GM23338 (cell line): ENCODE data around the gene LRRC39. TPM values are rescaled to one million over a fixed set of nuclear protein-coding genes. Genes with fewer than 3 reads are reported as not detected.

Source experiments
- ATAC-seq: fragments of 200-7000 bp; cut with Tn5 transposase; 3 replicates; pipeline ENCODE4 v1.9.1; 2020
- DNase-seq: peaks from one replicate; pipeline ENCODE4 v3.0.0-alpha.2; 2015; ENCODE audit warnings: low spot score
- H2AFZ ChIP-seq: fragments of 200-600 bp; sonication (generic); 2 replicates; pipeline ENCODE4 v1.8.0; 2016; ENCODE audit warnings: antibody characterized with exemption, mild to moderate bottlenecking, moderate library complexity
- H3F3A ChIP-seq: fragments of 200-600 bp; sonication (generic); replicated peaks from 2 replicates; pipeline ENCODE4 v1.8.0; 2017; ENCODE audit warnings: antibody characterized with exemption, mixed run types, low read depth
- H3K27ac ChIP-seq: fragments of 200-600 bp; sonication (generic); 2 replicates; pipeline ENCODE4 v1.6.1; 2016; ENCODE audit warnings: low read depth
- H3K27me3 ChIP-seq: fragments of 200-600 bp; sonication (generic); 2 replicates; pipeline ENCODE4 v1.8.0; 2016; ENCODE audit warnings: mild to moderate bottlenecking, mixed run types, moderate library complexity; ENCODE audit not compliant: insufficient read depth
- H3K36me3 ChIP-seq: fragments of 200-600 bp; sonication (generic); 2 replicates; pipeline ENCODE4 v1.8.0; 2016; ENCODE audit warnings: mild to moderate bottlenecking; ENCODE audit not compliant: insufficient read depth
- H3K4me1 ChIP-seq: fragments of 200-600 bp; sonication (generic); 2 replicates; pipeline ENCODE4 v1.8.0; 2016; ENCODE audit warnings: mild to moderate bottlenecking, moderate library complexity; ENCODE audit not compliant: insufficient read depth
- H3K4me2 ChIP-seq: fragments of 200-600 bp; sonication (generic); 2 replicates; pipeline ENCODE4 v1.7.1; 2017; ENCODE audit warnings: mixed run types
- H3K4me3 ChIP-seq: fragments of 200-600 bp; sonication (generic); 2 replicates; pipeline ENCODE4 v1.6.1; 2016; ENCODE audit warnings: mixed run types
- H3K79me2 ChIP-seq: fragments of 200-600 bp; sonication (generic); replicated peaks from 2 replicates; pipeline ENCODE4 v1.8.0; 2017; ENCODE audit warnings: mild to moderate bottlenecking; ENCODE audit not compliant: insufficient read depth
- H3K9me2 ChIP-seq: fragments of 200-600 bp; sonication (generic); 2 replicates; pipeline ENCODE4 v1.8.0; 2017; ENCODE audit not compliant: insufficient read depth
- H4K20me1 ChIP-seq: fragments of 200-600 bp; sonication (generic); replicated peaks from 2 replicates; pipeline ENCODE4 v1.8.0; 2017; ENCODE audit warnings: mild to moderate bottlenecking; ENCODE audit not compliant: insufficient read depth
- H3K27ac Mint-ChIP-seq: 2 replicates; pipeline ENCODE4 v1.8.0; 2020; ENCODE audit warnings: inconsistent platforms, mild to moderate bottlenecking, moderate library complexity, mixed read lengths
- H3K27me3 Mint-ChIP-seq: 3 replicates; pipeline ENCODE4 v1.8.0; 2022; ENCODE audit warnings: low read depth, mild to moderate bottlenecking, moderate library complexity, mixed read lengths, inconsistent platforms; ENCODE audit not compliant: insufficient read depth, poor library complexity
- H3K36me3 Mint-ChIP-seq: 3 replicates; pipeline ENCODE4 v1.8.0; 2021; ENCODE audit warnings: low read depth, mild to moderate bottlenecking, inconsistent platforms, moderate library complexity, mixed read lengths
- H3K4me1 Mint-ChIP-seq: 3 replicates; pipeline ENCODE4 v1.8.0; 2020; ENCODE audit warnings: mild to moderate bottlenecking, inconsistent platforms, mixed read lengths
- H3K4me3 Mint-ChIP-seq: 3 replicates; pipeline ENCODE4 v1.8.0; 2021; ENCODE audit warnings: moderate library complexity, mild to moderate bottlenecking, inconsistent platforms, mixed read lengths
- H3K9me3 Mint-ChIP-seq: 3 replicates; pipeline ENCODE4 v1.8.0; 2020; ENCODE audit warnings: moderate library complexity, mild to moderate bottlenecking, inconsistent platforms, mixed read lengths
- CREB1 ChIP-seq: fragments of 250-450 bp; sonication (Bioruptor Pico); IDR thresholded peaks from 2 replicates; pipeline ENCODE4 v1.5.0; 2020; ENCODE audit warnings: low read depth, mild to moderate bottlenecking, moderate library complexity
- ETS1 ChIP-seq: IDR thresholded peaks from 2 replicates; pipeline ENCODE4 v1.6.1; 2016; ENCODE audit warnings: antibody characterized with exemption
- EZH2 ChIP-seq: fragments of 200-600 bp; sonication (generic); IDR thresholded peaks from one replicate; pipeline ENCODE4 v1.8.0; 2017; ENCODE audit warnings: antibody characterized with exemption, mild to moderate bottlenecking, low read depth; ENCODE audit not compliant: unreplicated experiment
- EZH2phosphoT487 ChIP-seq: fragments of 200-600 bp; sonication (generic); IDR thresholded peaks from one replicate; pipeline ENCODE4 v1.8.1; 2018; ENCODE audit warnings: antibody characterized with exemption; ENCODE audit not compliant: unreplicated experiment
- JUNB ChIP-seq: IDR thresholded peaks from one replicate; pipeline ENCODE4 v1.6.1; 2016; ENCODE audit warnings: antibody characterized with exemption; ENCODE audit not compliant: unreplicated experiment
- NANOG ChIP-seq: IDR thresholded peaks from 2 replicates; pipeline ENCODE4 v1.6.1; 2016; ENCODE audit warnings: antibody characterized with exemption, borderline replicate concordance
- POLR2AphosphoS5 ChIP-seq: IDR thresholded peaks from 2 replicates; pipeline ENCODE4 v1.6.1; 2016; ENCODE audit warnings: antibody characterized with exemption, low read depth
- STAT1 ChIP-seq: IDR thresholded peaks from one replicate; pipeline ENCODE4 v1.6.1; 2016; ENCODE audit warnings: antibody characterized with exemption; ENCODE audit not compliant: unreplicated experiment
- ZNF114 ChIP-seq: fragments of 250-450 bp; sonication (Bioruptor Pico); IDR thresholded peaks from 2 replicates; pipeline ENCODE4 v1.5.0; 2020; ENCODE audit warnings: mild to moderate bottlenecking, moderate library complexity
- ZNF331 ChIP-seq: fragments of 250-450 bp; sonication (Bioruptor Pico); IDR thresholded peaks from 2 replicates; pipeline ENCODE4 v1.5.0; 2020; ENCODE audit warnings: low read depth, mild to moderate bottlenecking, moderate library complexity
- ZNF462 ChIP-seq: fragments of 250-450 bp; sonication (Bioruptor Pico); IDR thresholded peaks from 2 replicates; pipeline ENCODE4 v1.5.0; 2020; ENCODE audit warnings: mild to moderate bottlenecking, moderate library complexity
- polyA plus RNA-seq: library from polyadenylated mRNA; unstranded; fragments of >200 nt; fragmentation: Nextera tagmentation; extraction: Ambion mirVana; gene quantifications from 2 replicates; pipeline ENCODE4 v1.2.1, GENCODE V29; 2016
- total RNA-seq: library from RNA; depleted of rRNA; stranded (reverse); fragments of >200 nt; shearing (Covaris generic); gene quantifications from 2 replicates; pipeline ENCODE4 v1.2.3, GENCODE V29; 2014
- TF ChIP-seq, protein P1 (sequence below): IDR thresholded peaks from one replicate; pipeline ENCODE4 v1.6.1; 2018; ENCODE audit warnings: antibody characterized with exemption; ENCODE audit not compliant: unreplicated experiment
- TF ChIP-seq, protein P2 (sequence below), 2 experiments: fragments of 200-600 bp in 1 of 2; sonication (generic) in 1 of 2; conservative IDR thresholded peaks; 2 replicates each; pipeline versions ENCODE4 v1.5.1 to v1.6.1; 2016 to 2017; ENCODE audit warnings: antibody characterized with exemption in 2 of 2, low read depth in 2 of 2, mild to moderate bottlenecking in 2 of 2, moderate library complexity in 1 of 2

LRRC39 gene
- total and polyA plus RNA-seq, 2 experiments from 2014 or later, result 0.48 to 0.87 TPM

DNA sequence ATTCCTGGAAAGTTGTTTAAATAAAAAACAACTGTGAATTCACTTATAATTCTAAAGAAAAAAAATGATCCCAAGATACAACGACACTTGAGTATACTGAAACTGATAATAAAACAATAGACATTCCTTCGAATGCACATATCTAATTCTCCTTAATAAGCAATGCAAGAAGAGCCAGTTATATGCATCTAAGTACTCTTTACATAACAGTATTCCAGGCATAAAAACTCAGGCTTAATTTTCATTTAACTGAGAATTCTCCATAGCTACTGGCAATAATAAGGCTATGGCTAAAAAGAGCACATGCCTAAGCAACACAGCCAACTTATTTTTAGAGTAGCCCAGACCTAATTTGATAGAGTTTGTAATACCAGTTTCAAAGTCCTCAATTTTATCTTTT, 76.5 kb downstream of the LRRC39 start (continued):
- no peak for TF ChIP-seq ZNF462 (CRISPR knock-in tag)
- no peak for TF ChIP-seq NANOG
- no peak for TF ChIP-seq STAT1

DNA sequence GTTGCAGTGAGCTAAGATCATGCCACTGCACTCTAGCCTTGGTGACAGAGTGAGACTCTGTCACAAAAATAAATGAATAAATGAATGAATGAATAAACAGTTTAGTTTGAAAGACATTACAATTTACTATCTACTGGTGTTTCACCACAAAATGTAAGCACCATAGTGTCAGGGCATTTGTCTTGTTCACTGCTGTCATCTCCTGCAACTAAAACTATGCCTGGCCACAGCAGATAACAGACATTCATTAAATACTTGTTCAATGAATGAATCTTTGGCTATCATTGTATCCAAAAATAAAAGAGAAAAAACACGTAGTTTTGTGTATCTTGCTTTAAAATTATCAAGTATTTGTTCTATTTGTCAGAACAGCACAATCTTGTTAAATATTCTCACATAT, 77.9 kb downstream of the LRRC39 start:
- Histone ChIP-seq H3K9me2 (no peaks in the 10 kb centered on the region), H3K4me1 (peaks cover 9% of the 10 kb centered on the region), H3K36me3 (peaks cover 9% of the 10 kb centered on the region; the same call in 1 of the 2 replicates), H3F3A (no peaks in the 10 kb centered on the region), H4K20me1 (no peaks in the 10 kb centered on the region), H3K27me3 (no peaks in the 10 kb centered on the region), H3K27ac (no peak overlapping the region), H3K4me3 (no peak overlapping the region), H3K79me2 (no peaks in the 10 kb centered on the region), H2AFZ (no peak overlapping the region), H3K4me2 (no peak overlapping the region)
- H3K4me1 Mint-ChIP-seq, result no peaks in the 10 kb centered on the region
- H3K9me3 Mint-ChIP-seq, result no peaks in the 10 kb centered on the region
- DNase-seq (no peak), ATAC-seq (no peak)
- no peak overlapping the region for H3K27ac Mint-ChIP-seq
- peaks cover 1% of the 10 kb centered on the region for H3K27me3 Mint-ChIP-seq
- H3K36me3 Mint-ChIP-seq, result peaks cover 75% of the 10 kb centered on the region
- H3K4me3 Mint-ChIP-seq, result no peak overlapping the region
- no peak for TF ChIP-seq NANOG
- no peak for TF ChIP-seq JUNB
- no peak for TF ChIP-seq STAT1
- TF ChIP-seq ZNF331, result no peak
- TF ChIP-seq ETS1, result no peak
- TF ChIP-seq EZH2phosphoT487, result no peak
- no peak for TF ChIP-seq EZH2
- TF ChIP-seq, protein P1, sequence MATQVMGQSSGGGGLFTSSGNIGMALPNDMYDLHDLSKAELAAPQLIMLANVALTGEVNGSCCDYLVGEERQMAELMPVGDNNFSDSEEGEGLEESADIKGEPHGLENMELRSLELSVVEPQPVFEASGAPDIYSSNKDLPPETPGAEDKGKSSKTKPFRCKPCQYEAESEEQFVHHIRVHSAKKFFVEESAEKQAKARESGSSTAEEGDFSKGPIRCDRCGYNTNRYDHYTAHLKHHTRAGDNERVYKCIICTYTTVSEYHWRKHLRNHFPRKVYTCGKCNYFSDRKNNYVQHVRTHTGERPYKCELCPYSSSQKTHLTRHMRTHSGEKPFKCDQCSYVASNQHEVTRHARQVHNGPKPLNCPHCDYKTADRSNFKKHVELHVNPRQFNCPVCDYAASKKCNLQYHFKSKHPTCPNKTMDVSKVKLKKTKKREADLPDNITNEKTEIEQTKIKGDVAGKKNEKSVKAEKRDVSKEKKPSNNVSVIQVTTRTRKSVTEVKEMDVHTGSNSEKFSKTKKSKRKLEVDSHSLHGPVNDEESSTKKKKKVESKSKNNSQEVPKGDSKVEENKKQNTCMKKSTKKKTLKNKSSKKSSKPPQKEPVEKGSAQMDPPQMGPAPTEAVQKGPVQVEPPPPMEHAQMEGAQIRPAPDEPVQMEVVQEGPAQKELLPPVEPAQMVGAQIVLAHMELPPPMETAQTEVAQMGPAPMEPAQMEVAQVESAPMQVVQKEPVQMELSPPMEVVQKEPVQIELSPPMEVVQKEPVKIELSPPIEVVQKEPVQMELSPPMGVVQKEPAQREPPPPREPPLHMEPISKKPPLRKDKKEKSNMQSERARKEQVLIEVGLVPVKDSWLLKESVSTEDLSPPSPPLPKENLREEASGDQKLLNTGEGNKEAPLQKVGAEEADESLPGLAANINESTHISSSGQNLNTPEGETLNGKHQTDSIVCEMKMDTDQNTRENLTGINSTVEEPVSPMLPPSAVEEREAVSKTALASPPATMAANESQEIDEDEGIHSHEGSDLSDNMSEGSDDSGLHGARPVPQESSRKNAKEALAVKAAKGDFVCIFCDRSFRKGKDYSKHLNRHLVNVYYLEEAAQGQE, result no peak
- TF ChIP-seq POLR2AphosphoS5, result no peak
- TF ChIP-seq, protein P2, sequence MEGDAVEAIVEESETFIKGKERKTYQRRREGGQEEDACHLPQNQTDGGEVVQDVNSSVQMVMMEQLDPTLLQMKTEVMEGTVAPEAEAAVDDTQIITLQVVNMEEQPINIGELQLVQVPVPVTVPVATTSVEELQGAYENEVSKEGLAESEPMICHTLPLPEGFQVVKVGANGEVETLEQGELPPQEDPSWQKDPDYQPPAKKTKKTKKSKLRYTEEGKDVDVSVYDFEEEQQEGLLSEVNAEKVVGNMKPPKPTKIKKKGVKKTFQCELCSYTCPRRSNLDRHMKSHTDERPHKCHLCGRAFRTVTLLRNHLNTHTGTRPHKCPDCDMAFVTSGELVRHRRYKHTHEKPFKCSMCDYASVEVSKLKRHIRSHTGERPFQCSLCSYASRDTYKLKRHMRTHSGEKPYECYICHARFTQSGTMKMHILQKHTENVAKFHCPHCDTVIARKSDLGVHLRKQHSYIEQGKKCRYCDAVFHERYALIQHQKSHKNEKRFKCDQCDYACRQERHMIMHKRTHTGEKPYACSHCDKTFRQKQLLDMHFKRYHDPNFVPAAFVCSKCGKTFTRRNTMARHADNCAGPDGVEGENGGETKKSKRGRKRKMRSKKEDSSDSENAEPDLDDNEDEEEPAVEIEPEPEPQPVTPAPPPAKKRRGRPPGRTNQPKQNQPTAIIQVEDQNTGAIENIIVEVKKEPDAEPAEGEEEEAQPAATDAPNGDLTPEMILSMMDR (conservative IDR thresholded peaks at IDR 0.05; ENCODE audit: low read depth in 2 of 2), result no peak
- no peak for TF ChIP-seq CREB1 (CRISPR knock-in tag)
- no peak for TF ChIP-seq ZNF114
